Endothelial cell (in vitro differentiated cells): ENCODE data around the gene UVRAG. TPM values are rescaled to one million over a fixed set of nuclear protein-coding genes. Genes with fewer than 3 reads are reported as not detected.

Experiments
- DNase-seq: peaks from one replicate; pipeline ENCODE4 v3.0.0; 2021; ENCODE audit warnings: low spot score
- H3K27ac Mint-ChIP-seq: one replicate; pipeline ENCODE4 v1.8.0; 2021; ENCODE audit warnings: mixed read lengths, inconsistent platforms; ENCODE audit not compliant: unreplicated experiment
- H3K27me3 Mint-ChIP-seq: one replicate; pipeline ENCODE4 v1.8.0; 2021; ENCODE audit warnings: mild to moderate bottlenecking, moderate library complexity, mixed read lengths, inconsistent platforms; ENCODE audit not compliant: unreplicated experiment
- H3K36me3 Mint-ChIP-seq: one replicate; pipeline ENCODE4 v1.8.0; 2021; ENCODE audit warnings: mild to moderate bottlenecking, low read depth, mixed read lengths, inconsistent platforms; ENCODE audit not compliant: unreplicated experiment
- H3K4me1 Mint-ChIP-seq: one replicate; pipeline ENCODE4 v1.8.0; 2021; ENCODE audit warnings: mild to moderate bottlenecking, mixed read lengths, inconsistent platforms; ENCODE audit not compliant: unreplicated experiment
- H3K4me3 Mint-ChIP-seq: one replicate; pipeline ENCODE4 v1.8.0; 2021; ENCODE audit warnings: mild to moderate bottlenecking, mixed read lengths, inconsistent platforms; ENCODE audit not compliant: unreplicated experiment
- H3K9me3 Mint-ChIP-seq: one replicate; pipeline ENCODE4 v1.8.0; 2021; ENCODE audit warnings: mixed read lengths, inconsistent platforms; ENCODE audit not compliant: unreplicated experiment
- CTCF ChIP-seq: fragments of 200-600 bp; sonication (generic); IDR thresholded peaks from one replicate; pipeline ENCODE4 v1.5.0; 2021; ENCODE audit warnings: antibody characterized with exemption; ENCODE audit not compliant: unreplicated experiment
- total RNA-seq: library from RNA; stranded (reverse); fragmentation: NEBNext Ultra II Directional; extraction: Animal tissue kit (Norgen Biotek cat#: 25700); gene quantifications from one replicate; pipeline ENCODE4 v1.2.1, GENCODE V29; 2021; ENCODE audit not compliant: unreplicated experiment

The UVRAG gene
- total RNA-seq, 1 donor from 2014 or later, result 25.0 TPM

GRCh38 chr11:75809111-75809510 is 5.9 kb upstream of the UVRAG start:
- Mint-ChIP-seq H3K27ac (no peak overlapping the region), H3K9me3 (no peaks in the 10 kb centered on the region), H3K4me3 (no peak overlapping the region), H3K4me1 (peaks cover 15% of the 10 kb centered on the region), H3K27me3 (no peaks in the 10 kb centered on the region), H3K36me3 (peaks cover 4% of the 10 kb centered on the region)
- no peak for TF ChIP-seq CTCF
- DNase-seq, result no peak

DNA sequence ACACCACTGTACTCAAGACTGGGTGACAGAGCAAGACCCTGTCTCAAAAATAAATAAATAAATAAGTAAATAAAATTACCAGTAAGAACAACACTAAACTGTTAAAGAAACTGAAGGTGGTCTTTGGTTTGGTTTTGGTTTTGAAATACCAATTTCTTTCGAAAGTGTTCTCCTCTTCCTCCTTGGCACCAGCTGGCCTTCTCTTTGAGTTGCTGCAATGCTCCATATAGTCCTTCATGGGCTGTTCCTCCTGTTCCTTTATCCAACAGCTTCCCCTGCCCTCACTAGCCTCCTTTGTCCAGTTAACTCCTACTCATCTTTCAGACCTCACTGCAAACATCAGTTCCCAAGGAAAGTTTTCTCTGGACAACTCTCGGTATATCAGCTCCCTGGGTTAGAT is 5.0 kb upstream of the UVRAG start:
- H3K9me3 Mint-ChIP-seq, result no peaks in the 10 kb centered on the region
- DNase-seq, result no peak
- peaks cover 4% of the 10 kb centered on the region for H3K36me3 Mint-ChIP-seq
- no peak overlapping the region for H3K27ac Mint-ChIP-seq
- no peak overlapping the region for H3K4me3 Mint-ChIP-seq
- H3K4me1 Mint-ChIP-seq, result peaks cover 20% of the 10 kb centered on the region
- no peaks in the 10 kb centered on the region for H3K27me3 Mint-ChIP-seq
- TF ChIP-seq CTCF, result no peak

DNA sequence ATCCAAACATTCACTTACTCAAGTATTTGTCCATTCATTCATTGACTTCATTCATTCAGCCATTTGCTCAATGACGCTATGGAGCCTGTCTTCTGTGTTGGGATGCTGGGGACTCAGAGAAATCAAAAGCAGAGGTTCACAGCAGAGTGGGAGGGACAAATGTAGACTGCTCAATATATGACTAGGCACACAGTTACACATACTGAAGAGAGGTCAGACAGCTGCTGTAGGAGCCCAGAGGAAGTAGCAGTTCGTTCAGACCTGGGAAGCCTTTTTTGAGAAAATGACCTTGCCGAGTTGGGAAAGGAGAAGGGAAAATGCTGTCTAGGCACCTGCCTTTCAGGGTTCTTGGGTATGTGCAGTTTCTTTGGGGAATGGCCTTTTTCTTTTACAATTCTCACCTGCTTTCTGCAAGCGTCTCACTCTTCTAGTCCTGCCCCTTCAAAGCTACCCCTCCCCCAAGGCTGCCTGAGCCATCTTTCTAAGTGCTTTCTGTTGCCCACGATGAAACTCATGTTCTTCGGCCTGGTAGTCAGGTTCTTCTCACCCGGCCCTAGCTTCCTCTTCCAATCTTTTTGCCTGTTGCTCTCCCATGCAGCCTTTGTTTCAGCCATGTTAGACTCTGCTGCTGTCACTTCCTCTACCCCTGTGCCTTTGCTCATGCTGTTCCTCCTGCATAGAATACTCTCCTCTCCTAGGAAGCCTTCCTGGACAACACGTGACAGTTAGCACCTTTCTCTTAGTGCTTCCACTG is 4.2 kb upstream of the UVRAG start:
- Mint-ChIP-seq H3K27me3 (no peaks in the 10 kb centered on the region), H3K9me3 (no peaks in the 10 kb centered on the region), H3K36me3 (peaks cover 4% of the 10 kb centered on the region), H3K4me3 (no peak overlapping the region), H3K4me1 (peaks cover 20% of the 10 kb centered on the region), H3K27ac (no peak overlapping the region)
- TF ChIP-seq CTCF, result no peak
- no peak for DNase-seq

DNA sequence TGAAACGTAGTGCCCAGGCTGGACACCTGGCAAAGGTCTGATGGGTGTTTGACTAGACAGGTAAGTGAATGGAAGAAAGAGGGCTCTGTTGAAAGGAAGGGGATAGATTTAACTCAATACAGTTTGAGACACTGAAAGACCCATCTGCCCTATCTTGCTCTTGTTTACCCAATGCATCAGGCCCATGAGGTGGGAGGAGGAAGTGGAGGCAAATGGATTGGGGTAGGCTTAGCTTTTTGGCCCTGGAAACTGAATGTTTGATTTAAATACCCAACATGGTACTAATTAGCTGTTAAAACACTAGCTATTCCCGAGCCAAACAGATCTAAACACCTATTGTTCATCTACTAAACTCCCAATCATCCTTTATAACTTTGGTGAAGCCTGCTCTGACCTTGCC is 3.5 kb upstream of the UVRAG start:
- peaks cover 4% of the 10 kb centered on the region for H3K36me3 Mint-ChIP-seq
- no peak overlapping the region for H3K4me3 Mint-ChIP-seq
- no peak for TF ChIP-seq CTCF
- no peaks in the 10 kb centered on the region for H3K27me3 Mint-ChIP-seq
- H3K9me3 Mint-ChIP-seq, result no peaks in the 10 kb centered on the region
- H3K27ac Mint-ChIP-seq, result no peak overlapping the region
- peaks cover 20% of the 10 kb centered on the region for H3K4me1 Mint-ChIP-seq
- no peak for DNase-seq

DNA sequence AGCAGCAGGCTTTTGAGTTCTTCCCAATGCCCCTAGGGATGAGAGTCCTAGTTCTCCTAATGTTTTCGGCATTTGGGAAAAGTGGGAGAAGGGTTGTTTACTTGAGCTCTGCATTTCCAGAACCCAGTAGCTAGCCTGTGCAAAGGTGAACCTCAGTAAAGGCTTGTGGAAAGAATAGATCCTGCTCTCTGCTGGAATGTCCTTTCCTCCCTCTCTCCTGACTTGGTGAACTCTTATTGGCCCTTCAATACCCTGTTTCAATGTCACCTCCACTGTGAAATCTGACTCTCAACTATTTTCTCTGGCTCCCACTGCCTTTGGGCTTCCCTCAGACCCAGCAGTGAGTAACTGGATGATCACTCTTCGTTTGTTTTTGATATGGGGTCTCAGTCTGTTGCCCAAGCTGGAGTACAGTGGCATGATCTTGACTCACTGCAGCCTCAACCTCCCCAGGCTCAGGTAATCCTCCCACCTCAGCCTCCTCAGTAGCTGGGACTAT is 2.4 kb upstream of the UVRAG start:
- TF ChIP-seq CTCF, result no peak
- H3K4me1 Mint-ChIP-seq, result peaks cover 20% of the 10 kb centered on the region
- H3K4me3 Mint-ChIP-seq, result no peak overlapping the region
- H3K27ac Mint-ChIP-seq, result no peak overlapping the region
- no peaks in the 10 kb centered on the region for H3K9me3 Mint-ChIP-seq
- H3K27me3 Mint-ChIP-seq, result no peaks in the 10 kb centered on the region
- H3K36me3 Mint-ChIP-seq, result peaks cover 4% of the 10 kb centered on the region
- DNase-seq, result no peak
